HG03354 (cell line): ENCODE results near the gene HAND2.

Source experiments
- ATAC-seq: cut with Tn5 transposase; IDR thresholded peaks from one replicate; pipeline ENCODE4 v1.9.1; 2021; ENCODE audit warnings: mild to moderate bottlenecking; ENCODE audit not compliant: unreplicated experiment, poor library complexity, severe bottlenecking

The HAND2 gene

GRCh38 chr4:173529477-173530325, at the start of gene HAND2:
HAND2 (minus strand) TSS chr4:173530229; CDS start chr4:173529289, 940 bp downstream.
- ATAC-seq = no peak

DNA sequence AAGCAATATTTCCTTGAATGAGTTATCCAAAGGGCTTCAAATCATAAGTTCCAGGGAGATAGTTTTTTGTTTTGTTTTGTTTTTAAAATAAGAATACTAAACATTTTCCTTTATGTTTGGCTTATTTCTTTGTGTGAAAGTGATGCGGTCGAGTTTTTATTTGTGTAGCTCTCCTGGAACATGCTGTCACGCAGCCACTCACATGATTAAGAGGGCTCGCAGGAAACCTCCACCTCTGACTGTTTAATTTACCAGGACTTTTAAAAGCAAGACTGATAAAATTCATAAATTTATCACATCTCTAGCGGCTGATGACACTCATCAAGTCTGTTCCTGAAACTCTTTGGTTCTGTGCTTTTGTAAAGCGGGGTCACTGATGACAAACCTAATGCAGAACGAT, 48.9 kb upstream of the HAND2 start:
- no peak for ATAC-seq

- no peak for ATAC-seq
Measured at GRCh38 chr4:173577963-173578362, 47.9 kb upstream of the HAND2 start.

GRCh38 chr4:173575482-173576152, 45.6 kb upstream of the HAND2 start:
- no peak for ATAC-seq

GRCh38 chr4:173573725-173574124, 43.7 kb upstream of the HAND2 start:
- no peak for ATAC-seq

- no peak for ATAC-seq
Measured at GRCh38 chr4:173573286-173573685, 43.3 kb upstream of the HAND2 start.

DNA sequence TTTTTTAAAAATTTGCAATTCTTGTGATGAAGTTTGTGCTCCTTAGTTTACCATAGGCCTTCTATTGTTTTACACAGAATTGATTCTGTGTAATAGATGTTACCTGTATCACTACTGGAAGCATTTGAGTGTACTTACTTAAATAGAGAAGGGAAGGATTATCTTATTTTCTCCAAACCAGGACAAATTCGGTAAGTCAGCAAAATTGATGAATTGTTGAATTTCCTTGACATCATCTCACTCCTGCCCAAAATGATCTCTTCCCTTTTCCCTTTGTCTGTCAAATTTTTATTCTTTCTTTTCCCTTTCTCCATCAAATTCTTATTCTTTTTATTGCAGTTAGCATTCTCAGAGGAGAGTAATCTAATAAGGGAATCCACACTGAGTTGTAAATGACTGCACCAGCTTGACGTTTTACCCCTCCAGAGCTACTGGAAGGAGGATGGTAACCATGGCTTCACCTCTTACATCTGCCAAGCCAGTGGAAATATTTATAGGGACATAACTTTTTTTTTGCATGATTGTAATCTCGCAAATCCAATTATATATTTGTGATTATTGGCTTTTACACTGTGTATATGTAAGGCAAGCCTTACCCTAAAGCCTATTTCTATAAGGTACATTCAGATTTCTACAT, 42.6 kb upstream of the HAND2 start:
- ATAC-seq = no peak

GRCh38 chr4:173571620-173572019, 41.6 kb upstream of the HAND2 start:
- ATAC-seq = no peak

DNA sequence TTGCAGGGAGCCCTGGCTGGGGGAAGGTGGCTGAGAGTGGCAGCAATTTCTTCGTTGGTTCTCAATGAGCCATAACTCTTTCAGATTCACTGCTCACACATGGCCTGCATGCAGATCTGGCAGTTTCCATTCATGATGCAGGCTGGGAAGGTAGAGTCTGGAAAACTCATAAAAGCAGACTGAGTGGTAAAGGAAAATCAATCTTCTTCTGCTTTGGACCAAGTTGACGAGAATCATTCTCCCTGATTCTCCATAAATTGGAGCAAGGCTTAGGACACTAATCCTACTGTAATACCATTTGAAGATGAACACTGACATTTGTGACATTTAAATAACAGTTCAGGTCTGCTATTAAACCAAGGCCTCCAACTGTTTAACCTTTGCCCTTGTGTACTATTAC, 35.3 kb upstream of the HAND2 start:
- ATAC-seq = no peak

- ATAC-seq = no peak
Measured at GRCh38 chr4:173564461-173564860, 34.4 kb upstream of the HAND2 start.

GRCh38 chr4:173560896-173561295, 30.9 kb upstream of the HAND2 start:
- no peak for ATAC-seq

DNA sequence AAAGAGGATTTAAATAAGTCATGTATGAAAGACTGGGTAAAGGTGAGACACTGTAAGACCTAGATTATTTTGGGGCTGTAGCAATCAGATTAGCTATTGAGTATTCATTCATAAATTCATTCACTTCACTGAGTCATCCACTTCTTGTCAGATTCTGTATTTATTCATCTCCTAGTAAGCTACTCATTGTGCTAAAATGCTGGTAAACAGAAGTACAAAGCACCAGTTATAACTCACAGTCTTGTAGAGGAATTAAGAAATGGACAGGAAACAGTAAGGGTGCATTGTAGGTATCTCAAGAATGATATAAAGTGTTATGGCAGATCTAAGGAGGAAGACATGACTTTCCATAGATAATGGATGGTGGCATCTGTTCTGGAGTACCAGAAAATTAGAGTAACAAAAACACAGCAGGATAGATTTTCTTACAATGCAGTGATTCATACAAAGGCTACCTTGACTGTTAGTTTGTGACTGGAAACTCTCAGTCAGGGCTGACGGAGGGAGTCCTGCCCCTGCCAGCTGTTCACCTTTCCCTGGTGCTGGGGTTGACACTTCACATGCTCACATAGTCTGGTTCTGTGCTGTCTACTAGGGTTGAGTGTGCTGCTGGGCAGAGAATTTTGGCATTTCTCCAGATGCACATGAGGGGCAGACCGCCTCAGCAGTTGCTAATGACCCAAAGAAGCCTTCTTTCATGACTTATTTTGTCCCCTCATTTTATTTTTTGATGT, 26.5 kb upstream of the HAND2 start:
- no peak for ATAC-seq

DNA sequence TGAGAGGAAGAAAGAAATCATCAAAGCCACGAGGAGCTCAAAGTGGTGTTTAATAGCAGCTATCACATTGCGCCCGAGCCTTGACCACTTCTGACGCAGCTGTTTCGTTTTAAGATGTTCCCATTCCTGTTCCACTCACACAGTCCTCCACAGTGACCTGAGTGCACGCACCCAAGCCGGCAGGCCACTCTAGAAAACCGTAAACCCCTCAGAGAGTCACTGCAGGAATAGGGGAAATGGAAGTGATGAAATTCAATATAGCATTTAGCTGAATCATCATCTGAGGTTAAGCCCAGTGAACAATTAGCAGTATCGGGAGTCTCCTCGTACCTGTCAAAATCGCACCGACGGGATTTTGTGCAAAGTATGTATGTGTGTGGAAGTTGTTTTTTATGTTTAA, 17.9 kb upstream of the HAND2 start:
- ATAC-seq = no peak

DNA sequence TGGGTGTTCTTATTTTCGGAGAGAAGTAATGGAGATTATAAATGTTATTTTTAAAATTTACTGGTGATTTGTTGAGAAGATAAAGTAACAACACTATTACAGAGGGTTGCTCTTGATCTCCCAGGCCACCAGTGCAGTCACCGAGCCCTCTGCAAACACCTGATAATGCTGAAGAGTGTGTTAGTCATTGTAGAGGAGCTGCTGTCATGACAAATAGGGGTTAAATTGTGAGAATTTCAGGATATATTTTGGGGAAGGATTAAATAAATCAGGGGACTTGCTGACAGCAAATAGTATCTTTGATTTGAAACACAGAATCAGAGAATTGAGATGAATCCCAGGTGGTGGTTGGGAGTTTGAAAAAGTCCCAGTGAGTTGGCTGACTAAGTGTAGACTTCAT, 16.7 kb upstream of the HAND2 start:
- no peak for ATAC-seq

- ATAC-seq = no peak
Measured at GRCh38 chr4:173545440-173545839, 15.4 kb upstream of the HAND2 start.

- no peak for ATAC-seq
Measured at GRCh38 chr4:173543266-173543665, 13.2 kb upstream of the HAND2 start.

DNA sequence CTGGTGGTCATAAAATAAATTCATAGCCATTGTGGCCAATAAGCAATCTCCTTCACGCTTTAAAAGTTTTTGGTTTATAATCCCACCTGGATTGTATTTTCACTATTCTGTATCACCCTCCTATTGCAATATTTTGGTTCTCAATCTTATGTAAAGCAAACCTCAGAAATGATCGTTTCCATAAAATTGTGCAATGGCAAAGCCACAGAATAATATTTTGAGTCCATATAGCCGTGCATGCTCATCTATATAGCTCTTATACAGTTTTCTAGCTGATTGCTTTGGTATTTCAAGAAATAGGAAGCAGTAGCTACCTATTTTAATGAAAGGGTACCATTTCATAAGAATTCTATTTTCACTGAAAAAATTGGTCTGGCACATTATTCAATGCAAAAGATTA, 10.0 kb upstream of the HAND2 start:
- no peak for ATAC-seq

DNA sequence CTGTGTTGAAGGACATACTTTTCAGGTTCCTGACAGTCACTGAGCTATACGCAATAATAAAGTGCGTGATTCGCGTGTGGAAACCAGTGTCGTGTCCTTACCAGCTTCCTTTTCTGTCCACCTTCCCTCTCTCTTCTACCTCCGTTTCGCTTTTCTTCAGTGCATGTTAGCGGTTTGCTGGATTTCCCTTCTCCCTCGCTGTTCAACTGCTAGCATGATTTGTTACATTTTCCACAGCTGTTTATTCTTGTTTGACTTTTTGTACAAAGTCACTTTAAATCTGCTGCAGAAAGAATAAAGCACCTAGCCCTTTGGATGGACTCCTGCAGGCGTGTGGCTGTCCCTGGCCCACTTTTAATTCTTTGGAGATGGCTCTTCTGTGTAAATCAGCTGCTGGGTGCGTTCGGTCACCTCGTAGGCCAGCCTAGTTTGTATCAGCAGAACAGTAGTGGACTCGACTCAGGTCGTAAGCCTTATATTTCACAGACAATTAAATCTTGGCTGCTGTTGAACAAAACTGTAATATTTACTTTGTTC, 8.9 kb upstream of the HAND2 start:
- no peak for ATAC-seq

GRCh38 chr4:173538148-173538908, 8.3 kb upstream of the HAND2 start:
- ATAC-seq = no peak
